SJCRH30 (cell line): ENCODE results near the gene SPHKAP. TPM values are rescaled to one million over a fixed set of nuclear protein-coding genes. Genes with fewer than 3 reads are reported as not detected.
A peak's percentile ranks its signal among the peaks of the same experiment; 100 is the strongest.
"Not testable (repeated sequence)": the region's sequence is repeated elsewhere in the genome, so short reads cannot be mapped to it uniquely, and the experiment has no call there.

Source experiments
- DNase-seq, 2 experiments: peaks; one replicate each; pipeline ENCODE4 v3.0.0-alpha.2; 2015 to 2020
- H3K27ac ChIP-seq: fragments of 250-450 bp; sonication (Bioruptor Pico); 2 replicates; pipeline ENCODE4 v1.5.1; 2020; ENCODE audit warnings: mild to moderate bottlenecking, moderate library complexity
- H3K27me3 ChIP-seq: fragments of 250-450 bp; sonication (Bioruptor Pico); 2 replicates; pipeline ENCODE4 v1.5.1; 2020; ENCODE audit warnings: mild to moderate bottlenecking, moderate library complexity
- H3K36me3 ChIP-seq: fragments of 250-450 bp; sonication (Bioruptor Pico); 2 replicates; pipeline ENCODE4 v1.5.1; 2020; ENCODE audit warnings: mild to moderate bottlenecking, moderate library complexity
- H3K4me1 ChIP-seq: fragments of 250-450 bp; sonication (Bioruptor Pico); 2 replicates; pipeline ENCODE4 v1.5.1; 2020; ENCODE audit warnings: mild to moderate bottlenecking, moderate library complexity
- H3K4me3 ChIP-seq: fragments of 250-450 bp; sonication (Bioruptor Pico); 2 replicates; pipeline ENCODE4 v1.5.1; 2020; ENCODE audit warnings: mild to moderate bottlenecking, moderate library complexity
- H3K9me3 ChIP-seq: fragments of 250-450 bp; sonication (Bioruptor Pico); replicated peaks from 2 replicates; pipeline ENCODE4 v1.5.1; 2020; ENCODE audit warnings: mild to moderate bottlenecking, moderate library complexity
- total RNA-seq: library from RNA; depleted of rRNA; stranded (reverse); fragments of >200 nt; shearing (Covaris generic); gene quantifications from 2 replicates; pipeline ENCODE4 v1.2.3, GENCODE V29; 2014

SPHKAP gene
- total RNA-seq, 1 experiment from 2014 or later = 0.04 TPM

GRCh38 chr2:228037915-228038314 lies 143.6 kb downstream of the SPHKAP start:
- Histone ChIP-seq H3K27ac (no peak overlapping the region), H3K4me3 (no peak overlapping the region), H3K36me3 (no peaks in the 10 kb centered on the region), H3K4me1 (no peaks in the 10 kb centered on the region), H3K27me3 (no peaks in the 10 kb centered on the region), H3K9me3 (no peaks in the 10 kb centered on the region)
- no peak for DNase-seq

DNA sequence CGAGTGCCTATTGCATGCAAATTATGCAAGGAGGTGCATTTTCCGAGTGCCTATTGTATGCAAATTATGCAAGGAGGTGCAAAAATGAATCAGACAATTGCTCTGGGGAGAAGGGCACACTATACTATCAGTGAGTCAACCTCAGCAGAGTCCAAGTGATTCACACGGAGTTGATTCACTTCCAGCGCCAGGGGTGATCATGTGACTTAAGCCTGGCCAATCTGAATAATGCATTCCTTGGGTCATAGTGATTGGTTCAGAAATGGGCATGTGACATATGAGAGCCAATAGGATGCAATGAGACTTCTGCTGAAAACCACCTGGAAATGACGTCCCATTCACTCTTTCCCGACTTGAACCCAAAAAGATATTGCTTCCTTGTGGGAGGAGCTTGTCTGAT lies 157.9 kb downstream of the SPHKAP start:
- no peak overlapping the region for H3K4me3 ChIP-seq
- DNase-seq = peak in 1 of 2 experiments; percentile 13

DNA sequence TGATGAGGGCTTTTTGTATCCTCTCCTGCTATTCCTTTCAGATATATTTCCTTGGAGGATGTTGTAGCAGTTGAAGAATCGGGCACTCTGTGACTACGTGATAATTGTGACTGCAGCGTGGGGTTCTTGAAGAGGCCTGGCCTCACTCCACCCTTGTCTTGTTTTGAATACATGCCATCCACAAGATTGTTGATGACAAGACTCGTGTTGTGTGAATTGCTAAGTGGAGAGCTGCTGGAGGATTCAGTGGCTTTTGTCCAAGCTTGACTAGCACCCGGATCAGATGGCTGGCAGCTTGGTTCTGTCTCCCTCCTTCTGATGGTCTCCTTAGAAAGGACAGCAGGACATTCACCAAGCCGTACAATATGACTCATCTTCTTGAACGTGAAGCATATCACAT lies 163.2 kb downstream of the SPHKAP start:
- DNase-seq = no peak
- H3K36me3 ChIP-seq = no peaks in the 10 kb centered on the region
- H3K4me3 ChIP-seq = no peak overlapping the region
- H3K9me3 ChIP-seq = no peaks in the 10 kb centered on the region
- no peaks in the 10 kb centered on the region for H3K27me3 ChIP-seq
- no peak overlapping the region for H3K27ac ChIP-seq
- no peaks in the 10 kb centered on the region for H3K4me1 ChIP-seq

More for the DNA sequence above, 157.9 kb downstream of the SPHKAP start:
- no peaks in the 10 kb centered on the region for H3K36me3 ChIP-seq
- H3K27me3 ChIP-seq = no peaks in the 10 kb centered on the region
- no peak overlapping the region for H3K27ac ChIP-seq
- H3K4me1 ChIP-seq = no peaks in the 10 kb centered on the region
- H3K9me3 ChIP-seq = no peaks in the 10 kb centered on the region

DNA sequence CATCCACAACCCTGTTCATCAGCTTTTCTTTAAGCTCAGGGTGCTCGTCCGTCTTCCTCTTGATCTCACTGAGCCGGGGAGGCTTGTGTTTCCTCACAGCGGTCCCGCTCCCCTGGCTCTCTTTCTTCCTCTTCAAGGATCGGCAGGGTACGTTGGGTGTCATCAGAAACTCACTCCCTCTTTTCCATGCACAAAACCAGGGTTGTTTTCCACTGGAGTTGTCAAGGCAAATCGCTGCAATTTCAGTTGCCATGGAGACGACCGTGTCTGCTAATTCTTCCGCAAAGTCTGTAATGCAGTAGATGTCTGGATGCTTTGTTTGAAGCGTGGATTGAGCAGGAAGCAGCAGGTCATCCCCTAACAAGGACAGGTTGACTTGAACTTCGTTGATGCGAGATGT lies 163.7 kb downstream of the SPHKAP start:
- no peak overlapping the region for H3K4me3 ChIP-seq
- no peak overlapping the region for H3K27ac ChIP-seq
- H3K27me3 ChIP-seq = no peaks in the 10 kb centered on the region
- DNase-seq = no peak
- H3K9me3 ChIP-seq = no peaks in the 10 kb centered on the region
- no peaks in the 10 kb centered on the region for H3K36me3 ChIP-seq
- H3K4me1 ChIP-seq = no peaks in the 10 kb centered on the region

GRCh38 chr2:228016402-228016801 lies 165.1 kb downstream of the SPHKAP start:
- Histone ChIP-seq H3K9me3 (no peaks in the 10 kb centered on the region), H3K36me3 (no peaks in the 10 kb centered on the region), H3K27me3 (no peaks in the 10 kb centered on the region), H3K4me1 (no peaks in the 10 kb centered on the region), H3K4me3 (no peak overlapping the region), H3K27ac (no peak overlapping the region)
- no peak for DNase-seq

GRCh38 chr2:228015741-228016140 lies 165.7 kb downstream of the SPHKAP start:
- Histone ChIP-seq H3K36me3 (no peaks in the 10 kb centered on the region), H3K9me3 (no peaks in the 10 kb centered on the region), H3K27me3 (no peaks in the 10 kb centered on the region), H3K4me3 (no peak overlapping the region), H3K4me1 (no peaks in the 10 kb centered on the region), H3K27ac (no peak overlapping the region)
- no peak for DNase-seq

GRCh38 chr2:227996366-227996765 lies 185.1 kb downstream of the SPHKAP start:
- no peak overlapping the region for H3K27ac ChIP-seq
- no peaks in the 10 kb centered on the region; the same call in 1 of the 2 replicates for H3K4me1 ChIP-seq
- no peak overlapping the region for H3K4me3 ChIP-seq
- no peaks in the 10 kb centered on the region for H3K36me3 ChIP-seq
- 0 out of 2 replicates have a peak, but pooled peaks cover 3% of the 10 kb centered on the region for H3K9me3 ChIP-seq
- DNase-seq = no peak
- peaks cover 5% of the 10 kb centered on the region; the same call in 1 of the 2 replicates for H3K27me3 ChIP-seq

- H3K36me3 ChIP-seq = no peaks in the 10 kb centered on the region
- DNase-seq = no peak
- no peak overlapping the region for H3K27ac ChIP-seq
- no peak overlapping the region for H3K4me3 ChIP-seq
- H3K4me1 ChIP-seq = no peaks in the 10 kb centered on the region; the same call in 1 of the 2 replicates
- 0 out of 2 replicates have a peak, but pooled peaks cover 3% of the 10 kb centered on the region for H3K9me3 ChIP-seq
- peaks cover 6% of the 10 kb centered on the region; the same call in 1 of the 2 replicates for H3K27me3 ChIP-seq
These were observed 190.6 kb downstream of the SPHKAP start for GRCh38 chr2:227990937-227991336.

GRCh38 chr2:227973241-227973640 lies 208.2 kb downstream of the SPHKAP start:
- no peaks in the 10 kb centered on the region for H3K9me3 ChIP-seq
- no peak for DNase-seq
- no peak overlapping the region for H3K27ac ChIP-seq
- no peaks in the 10 kb centered on the region for H3K36me3 ChIP-seq
- no peaks in the 10 kb centered on the region for H3K27me3 ChIP-seq
- no peaks in the 10 kb centered on the region for H3K4me1 ChIP-seq
- H3K4me3 ChIP-seq = no peak overlapping the region

DNA sequence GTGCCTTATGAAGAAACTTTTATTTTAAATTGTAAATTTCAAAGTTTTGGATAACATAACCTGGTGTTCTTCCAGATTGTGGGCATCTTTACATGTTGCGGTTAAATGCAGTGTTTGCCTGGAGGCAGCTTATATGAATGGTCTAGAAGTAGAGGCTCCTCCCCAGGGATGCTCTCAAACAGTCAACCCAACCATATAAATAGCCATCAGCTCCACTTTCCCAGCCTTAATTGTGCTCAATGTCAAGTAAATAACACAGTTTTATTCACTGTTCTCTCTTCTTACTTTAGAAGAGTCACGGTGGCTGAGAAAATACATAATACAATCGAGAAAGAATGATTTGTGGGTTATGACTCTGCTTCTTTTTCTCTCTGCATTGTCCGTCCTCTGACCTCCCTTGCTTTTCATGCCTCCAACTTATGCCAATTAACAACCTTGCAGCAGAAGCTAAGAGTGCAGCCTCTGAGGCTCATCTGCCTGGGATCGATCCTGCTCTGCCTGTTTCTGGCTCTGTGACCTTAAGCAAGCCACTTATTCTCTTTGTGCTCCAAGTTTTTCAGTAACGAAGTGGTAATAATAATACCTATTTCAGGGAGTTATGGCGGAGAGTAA lies 209.8 kb downstream of the SPHKAP start:
- Histone ChIP-seq H3K27ac (no peak overlapping the region), H3K27me3 (no peaks in the 10 kb centered on the region), H3K9me3 (no peaks in the 10 kb centered on the region), H3K4me1 (no peaks in the 10 kb centered on the region), H3K36me3 (no peaks in the 10 kb centered on the region), H3K4me3 (no peak overlapping the region)
- DNase-seq = no peak

- H3K27me3 ChIP-seq = no peaks in the 10 kb centered on the region
- H3K9me3 ChIP-seq = no peaks in the 10 kb centered on the region
- no peak for DNase-seq
- no peak overlapping the region for H3K27ac ChIP-seq
- H3K4me1 ChIP-seq = no peaks in the 10 kb centered on the region
- no peak overlapping the region for H3K4me3 ChIP-seq
- no peaks in the 10 kb centered on the region for H3K36me3 ChIP-seq
These were observed 221.2 kb downstream of the SPHKAP start for GRCh38 chr2:227960317-227960716.

- H3K27ac ChIP-seq = no peak overlapping the region
- no peaks in the 10 kb centered on the region for H3K9me3 ChIP-seq
- H3K36me3 ChIP-seq = no peaks in the 10 kb centered on the region
- DNase-seq = no peak
- H3K27me3 ChIP-seq = no peaks in the 10 kb centered on the region
- H3K4me3 ChIP-seq = no peak overlapping the region
- H3K4me1 ChIP-seq = no peaks in the 10 kb centered on the region
These were observed 238.5 kb downstream of the SPHKAP start for GRCh38 chr2:227942965-227943364.

- no peak for DNase-seq
- Histone ChIP-seq H3K4me1 (no peaks in the 10 kb centered on the region), H3K4me3 (no peak overlapping the region), H3K36me3 (no peaks in the 10 kb centered on the region), H3K9me3 (no peaks in the 10 kb centered on the region), H3K27me3 (no peaks in the 10 kb centered on the region), H3K27ac (no peak overlapping the region)
These were observed 239.5 kb downstream of the SPHKAP start for GRCh38 chr2:227942021-227942420.

DNA sequence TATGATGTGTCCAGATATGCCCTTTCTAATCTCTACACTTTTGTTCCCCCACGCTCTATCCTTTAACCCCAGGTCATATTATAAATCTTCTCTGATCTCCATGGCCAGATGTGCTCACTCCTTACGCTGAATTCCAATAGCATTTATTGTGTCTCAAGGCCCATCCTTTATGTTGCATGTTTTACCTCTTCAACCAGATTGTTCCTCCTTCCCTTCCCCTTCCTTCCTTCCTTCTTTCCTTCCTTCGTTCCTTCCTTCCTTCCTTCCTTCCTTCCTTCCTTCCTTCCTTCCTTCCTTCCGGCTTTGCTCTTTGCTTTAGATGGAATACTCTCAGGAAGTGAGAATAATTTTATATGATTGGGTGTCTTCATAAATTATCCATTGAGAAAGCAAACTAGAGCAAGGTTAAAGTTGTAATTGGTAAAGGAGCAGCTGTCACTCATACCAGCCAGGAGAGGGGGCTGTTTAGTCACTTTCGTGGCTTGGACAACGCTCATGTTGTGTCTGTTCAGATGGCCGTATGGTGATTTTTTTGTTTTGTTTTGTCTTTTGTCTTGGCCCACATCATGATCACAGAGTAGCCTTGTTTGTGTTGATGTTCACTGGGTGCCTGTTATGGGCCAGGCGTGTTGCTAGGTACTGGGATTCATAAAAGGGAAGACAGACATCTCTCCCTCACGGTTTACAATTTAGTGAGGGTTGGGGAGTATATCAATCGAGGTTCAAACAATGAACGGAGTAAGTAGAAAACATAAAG lies 242.0 kb downstream of the SPHKAP start:
- Histone ChIP-seq H3K4me1 (no peaks in the 10 kb centered on the region), H3K27me3 (no peaks in the 10 kb centered on the region), H3K27ac (no peak overlapping the region), H3K4me3 (no peak overlapping the region), H3K9me3 (no peaks in the 10 kb centered on the region), H3K36me3 (no peaks in the 10 kb centered on the region)
- DNase-seq = peak; percentile 38 to 79

- not testable (repeated sequence) for H3K4me3 ChIP-seq, H3K36me3 ChIP-seq, H3K27me3 ChIP-seq, H3K27ac ChIP-seq, H3K9me3 ChIP-seq, H3K4me1 ChIP-seq, DNase-seq
These were observed 245.2 kb downstream of the SPHKAP start for GRCh38 chr2:227936249-227936648.
